GM20431 (cell line): ENCODE measurements around the gene TTI1.

Source experiments
- in situ Hi-C: fragments of 300-500 bp; cut with MseI, MboI; formaldehyde crosslinking; loops from one replicate; pipeline ENCODE4 v1.15.0; 2020; ENCODE audit warnings: low sequenced_read_pairs; ENCODE audit not compliant: unreplicated experiment

TTI1 gene

GRCh38 chr20:37992802-37993409, 40.4 kb downstream of the TTI1 start:
- in situ Hi-C loops: loop anchor here (25.0 kb wide), 1 partner anchor 431 kb away; no protein-coding TSS in a partner anchor

- in situ Hi-C loops: loop anchor here (25.0 kb wide), 1 partner anchor 430 kb away; no protein-coding TSS in a partner anchor
These were observed 41.3 kb downstream of the TTI1 start for GRCh38 chr20:37991908-37992307.

DNA sequence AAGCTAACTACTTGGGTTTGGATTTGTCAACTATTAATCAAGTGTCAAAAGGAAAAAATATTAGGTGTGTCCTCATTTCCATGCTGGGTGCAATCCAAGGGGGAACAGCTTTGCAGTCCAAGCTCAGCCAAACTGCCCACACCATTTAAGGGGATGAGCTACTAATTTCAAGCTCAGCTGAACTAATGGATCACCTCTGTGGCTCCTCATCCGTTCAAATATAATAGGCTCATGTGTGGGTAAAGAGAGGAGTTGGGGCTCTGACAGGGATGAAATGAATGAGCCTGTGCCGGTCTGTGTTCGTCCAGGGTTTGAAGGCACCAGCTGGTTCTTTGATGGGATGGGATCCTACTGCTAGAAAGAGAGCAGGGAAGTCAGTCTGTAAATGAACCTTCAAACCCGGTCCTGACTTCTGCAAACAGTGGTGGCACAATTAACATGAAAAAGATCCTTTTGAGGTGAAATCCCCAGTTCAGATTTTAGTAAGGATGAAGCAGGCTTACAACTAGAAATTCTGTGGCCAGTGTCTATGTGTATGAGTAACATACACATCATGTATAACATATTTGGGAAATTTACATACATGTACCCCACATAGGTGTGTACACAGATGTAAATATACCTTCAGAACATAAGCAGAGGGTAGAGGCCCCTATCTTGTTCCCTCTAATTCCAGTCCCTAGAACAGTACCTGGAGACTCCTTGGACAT, 41.9 kb downstream of the TTI1 start:
- in situ Hi-C loops: loop anchor here (25.0 kb wide), 1 partner anchor 429 kb away; no protein-coding TSS in a partner anchor

GRCh38 chr20:37990571-37991151, 42.6 kb downstream of the TTI1 start:
- in situ Hi-C loops: loop anchor here (25.0 kb wide), 1 partner anchor 428 kb away; no protein-coding TSS in a partner anchor

- in situ Hi-C loops: loop anchor here (25.0 kb wide), 1 partner anchor 427 kb away; no protein-coding TSS in a partner anchor
These were observed 43.5 kb downstream of the TTI1 start for GRCh38 chr20:37989601-37990295.

DNA sequence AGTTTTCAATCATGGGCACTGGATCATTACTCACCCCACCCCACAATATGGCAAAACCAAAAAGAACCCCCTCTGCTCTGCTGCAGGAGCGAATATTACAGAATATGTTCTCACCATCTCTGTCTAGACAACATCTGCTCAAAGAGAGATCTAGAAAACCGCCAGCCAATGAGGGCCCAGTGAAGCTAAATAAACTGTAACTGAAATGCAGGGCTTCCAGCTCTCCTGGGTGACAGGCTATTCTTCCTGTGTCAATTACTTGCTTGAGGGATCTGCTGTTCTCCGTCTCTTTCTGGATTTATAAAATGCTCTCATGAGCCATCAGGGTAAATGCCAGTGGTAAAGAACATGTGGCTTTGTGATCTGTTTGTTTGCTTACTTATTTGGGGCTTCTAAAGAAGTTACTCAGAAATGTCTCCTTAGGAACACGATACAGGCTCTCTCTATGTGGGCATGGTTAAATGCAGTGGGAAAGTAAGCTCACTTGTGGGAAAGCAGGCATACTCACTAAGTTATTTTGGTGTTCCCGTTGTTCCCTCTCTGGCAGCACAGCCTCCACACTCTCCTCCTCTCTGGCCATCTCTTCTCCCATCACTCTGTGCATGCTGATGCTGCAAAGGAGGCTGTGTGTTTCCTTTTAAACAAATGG, 44.8 kb downstream of the TTI1 start:
- in situ Hi-C loops: loop anchor here (25.0 kb wide), 1 partner anchor 426 kb away; no protein-coding TSS in a partner anchor

DNA sequence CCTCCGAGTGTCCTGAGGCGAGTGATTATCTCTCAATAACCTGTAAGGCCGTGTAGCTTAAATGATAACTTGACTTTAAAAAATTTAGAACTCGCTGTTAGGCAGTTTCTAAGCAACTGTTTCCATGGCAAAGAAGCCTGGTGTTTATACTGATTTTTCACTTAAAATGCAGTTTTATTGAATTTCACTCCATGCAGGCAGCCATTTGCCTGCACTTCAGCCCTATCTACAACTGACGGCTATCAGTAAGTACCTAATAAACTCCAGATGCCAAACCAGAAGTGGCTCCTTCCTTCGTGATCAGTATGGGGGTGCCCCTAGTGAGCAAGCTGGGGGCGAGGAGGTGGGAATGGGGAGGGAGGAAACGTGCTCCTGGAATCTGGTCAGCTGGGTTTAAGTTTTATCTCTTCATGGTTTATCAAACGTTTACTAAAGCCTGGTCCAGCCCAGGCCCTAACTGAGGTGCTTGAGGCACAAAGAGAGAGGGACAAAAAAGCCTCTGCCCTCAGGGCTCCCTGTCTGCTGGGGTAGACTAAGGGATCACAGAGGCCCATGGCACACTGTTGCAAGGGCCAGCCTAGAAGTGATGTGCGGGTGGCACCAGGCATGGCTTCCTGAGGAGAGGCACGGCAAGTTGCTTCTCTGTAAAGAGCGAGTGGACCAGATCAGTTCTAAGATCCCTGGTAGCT, 45.5 kb downstream of the TTI1 start:
- in situ Hi-C loops: loop anchor here (25.0 kb wide), 1 partner anchor 425 kb away; no protein-coding TSS in a partner anchor

GRCh38 chr20:37986873-37987601, 46.2 kb downstream of the TTI1 start:
- in situ Hi-C loops: loop anchor here (25.0 kb wide), 1 partner anchor 425 kb away; no protein-coding TSS in a partner anchor

GRCh38 chr20:37986044-37986858, 47.0 kb downstream of the TTI1 start:
- in situ Hi-C loops: loop anchor here (25.0 kb wide), 1 partner anchor 424 kb away; no protein-coding TSS in a partner anchor

DNA sequence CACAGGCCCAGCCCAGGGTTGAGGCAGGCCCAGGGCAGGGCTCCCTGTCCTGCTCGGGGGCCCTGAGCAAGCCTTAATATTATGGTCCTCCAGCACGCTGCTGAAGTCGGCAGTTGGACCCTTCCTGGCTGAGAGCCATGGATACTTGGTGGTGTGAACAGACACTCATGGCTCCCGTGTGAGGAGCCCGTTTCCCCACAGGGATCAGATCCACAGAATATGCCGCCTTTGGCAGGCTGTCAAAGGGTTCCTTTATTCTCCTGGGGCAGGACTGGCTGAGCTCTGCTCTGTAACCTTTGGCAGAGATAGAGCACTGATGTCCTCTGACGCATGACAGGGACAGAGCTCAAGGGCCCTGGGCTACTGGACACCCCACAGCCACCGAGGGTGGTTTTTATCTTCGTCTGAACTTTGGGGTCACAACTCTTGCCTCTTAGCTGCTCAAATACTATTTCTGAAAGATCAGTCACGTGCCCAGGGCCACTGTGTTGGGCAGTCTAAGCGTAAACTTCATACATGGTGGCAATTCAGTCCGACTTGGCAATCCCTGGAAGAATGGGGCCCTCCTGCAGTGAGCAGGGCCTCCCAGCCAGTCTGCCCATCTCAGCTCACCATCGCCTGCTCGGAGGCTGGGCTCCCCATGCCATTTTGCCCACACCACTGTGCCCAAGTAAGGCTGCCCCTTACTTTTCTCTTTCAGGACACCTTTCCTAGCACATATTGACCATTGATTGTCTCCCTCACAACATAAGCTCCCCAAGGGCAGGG, 49.1 kb downstream of the TTI1 start:
- in situ Hi-C loops: loop anchor here (25.0 kb wide), 1 partner anchor 422 kb away; no protein-coding TSS in a partner anchor

DNA sequence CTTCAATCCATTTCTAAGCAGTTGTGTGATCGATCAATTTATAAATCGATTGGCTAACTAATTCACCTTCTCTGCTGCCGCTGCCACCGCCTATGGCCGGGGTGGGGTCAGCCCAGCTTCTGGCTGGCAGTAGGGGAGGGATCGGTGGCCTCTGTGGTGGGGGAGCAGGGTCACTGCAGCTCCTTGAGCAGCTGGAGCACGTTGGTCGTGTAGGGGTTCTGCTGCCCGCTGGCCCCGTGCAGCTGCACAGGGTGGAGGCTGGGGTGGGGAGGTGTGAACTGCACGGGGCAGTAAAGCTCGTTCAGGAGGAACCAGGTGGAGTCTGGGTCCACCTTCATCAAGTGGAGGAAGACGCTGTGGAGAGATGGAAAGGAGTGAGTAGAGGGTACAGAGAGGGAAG, 50.0 kb downstream of the TTI1 start:
- in situ Hi-C loops: loop anchor here (25.0 kb wide), 1 partner anchor 421 kb away; no protein-coding TSS in a partner anchor

GRCh38 chr20:37981568-37981967, 51.7 kb downstream of the TTI1 start:
- in situ Hi-C loops: loop anchor here (25.0 kb wide), 1 partner anchor 419 kb away; no protein-coding TSS in a partner anchor

- in situ Hi-C loops: loop anchor here (25.0 kb wide), 1 partner anchor 419 kb away; no protein-coding TSS in a partner anchor
These were observed 52.4 kb downstream of the TTI1 start for GRCh38 chr20:37980876-37981275.

DNA sequence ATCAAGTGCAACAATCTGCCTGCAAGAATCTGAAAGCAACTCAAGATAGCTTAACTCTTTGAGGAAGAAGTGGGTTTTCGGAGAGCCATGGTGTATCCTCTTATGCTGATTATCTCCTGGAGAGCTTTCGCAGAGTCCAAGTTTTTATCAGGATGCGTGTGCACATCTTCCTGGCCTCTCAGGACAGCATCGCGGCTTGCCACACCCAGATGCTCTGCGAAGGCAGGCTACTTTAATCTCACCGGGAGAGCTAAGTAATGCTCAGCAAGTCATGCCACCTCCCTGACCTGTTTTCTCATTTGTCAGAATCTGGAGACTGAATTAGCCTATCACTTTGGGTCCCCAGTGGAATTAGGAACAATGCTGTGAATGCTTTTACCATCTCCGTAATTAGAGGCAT, 52.9 kb downstream of the TTI1 start:
- in situ Hi-C loops: loop anchor here (25.0 kb wide), 1 partner anchor 418 kb away; no protein-coding TSS in a partner anchor

DNA sequence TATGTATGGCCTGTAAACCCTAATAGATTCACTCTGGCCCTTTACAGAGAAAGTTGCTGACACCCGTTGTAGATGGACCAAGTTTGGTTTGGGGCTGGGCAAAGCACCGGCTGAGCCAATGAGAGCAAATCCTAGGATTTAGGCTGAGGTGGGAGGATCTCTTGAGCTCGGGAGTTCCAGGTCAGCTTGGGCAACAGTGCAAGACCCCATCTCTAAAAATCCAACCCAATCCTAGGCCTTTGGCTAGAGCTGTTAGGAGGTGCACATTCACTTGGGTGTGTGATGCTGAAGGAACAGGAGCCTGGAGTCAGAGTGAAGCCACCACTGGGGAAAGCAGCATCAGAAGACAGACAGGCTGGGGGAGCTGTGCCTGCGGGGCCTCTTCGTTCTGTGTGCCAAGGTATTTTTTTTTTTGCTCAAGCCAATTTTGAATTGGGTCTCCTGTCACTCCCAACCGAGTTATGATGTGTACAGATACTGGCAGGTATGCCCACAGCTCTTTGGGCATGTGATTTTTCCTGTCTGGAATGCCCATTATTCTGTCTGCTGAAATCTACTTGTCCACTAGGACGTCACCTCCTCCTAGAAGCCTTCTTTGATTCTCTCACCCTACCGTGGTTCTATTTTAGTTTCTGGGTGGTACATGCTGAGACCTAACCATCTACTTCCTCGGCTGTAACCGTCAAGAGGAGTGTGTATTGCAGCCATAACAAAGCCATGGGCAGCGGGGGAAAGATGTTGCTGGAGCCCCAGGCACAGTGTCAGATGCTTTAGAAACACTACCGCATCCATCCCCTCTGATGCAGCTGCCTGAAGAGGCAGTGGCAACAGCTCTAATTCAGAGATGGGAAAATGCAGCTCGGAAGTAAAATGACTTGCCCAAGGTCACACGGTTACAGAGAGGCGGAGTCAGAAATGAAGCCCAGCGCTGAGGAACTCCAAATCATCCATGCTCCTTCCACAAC, 54.0 kb downstream of the TTI1 start:
- in situ Hi-C loops: loop anchor here (25.0 kb wide), 1 partner anchor 417 kb away; no protein-coding TSS in a partner anchor
